Measurements from ENCODE around the gene BABAM2.

The BABAM2 gene

GRCh38 chr2:27911458-27912210 lies 21.1 kb downstream of the BABAM2 start:
- no peak for DNase-seq (ENCODE audit: low spot score)

DNA sequence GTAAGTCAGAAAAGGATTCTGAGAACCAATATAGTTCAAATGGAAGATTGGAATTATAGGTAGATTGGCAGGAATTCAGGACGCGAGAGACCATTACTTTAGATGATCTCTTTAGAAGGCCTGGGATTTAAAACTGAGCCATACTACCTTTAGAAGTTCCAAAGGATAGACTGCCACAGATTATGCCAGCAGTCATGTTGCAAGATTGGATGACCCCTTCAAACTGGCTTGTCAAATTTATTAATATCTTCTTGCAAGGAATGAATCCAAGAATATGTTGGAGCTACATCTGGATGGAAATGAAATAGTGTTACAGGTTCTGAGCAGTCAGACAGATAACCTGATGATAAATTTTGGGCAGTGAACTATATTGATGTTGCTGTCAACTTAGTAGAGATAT lies 22.0 kb downstream of the BABAM2 start:
- no peak for DNase-seq (ENCODE audit: low spot score)

DNA sequence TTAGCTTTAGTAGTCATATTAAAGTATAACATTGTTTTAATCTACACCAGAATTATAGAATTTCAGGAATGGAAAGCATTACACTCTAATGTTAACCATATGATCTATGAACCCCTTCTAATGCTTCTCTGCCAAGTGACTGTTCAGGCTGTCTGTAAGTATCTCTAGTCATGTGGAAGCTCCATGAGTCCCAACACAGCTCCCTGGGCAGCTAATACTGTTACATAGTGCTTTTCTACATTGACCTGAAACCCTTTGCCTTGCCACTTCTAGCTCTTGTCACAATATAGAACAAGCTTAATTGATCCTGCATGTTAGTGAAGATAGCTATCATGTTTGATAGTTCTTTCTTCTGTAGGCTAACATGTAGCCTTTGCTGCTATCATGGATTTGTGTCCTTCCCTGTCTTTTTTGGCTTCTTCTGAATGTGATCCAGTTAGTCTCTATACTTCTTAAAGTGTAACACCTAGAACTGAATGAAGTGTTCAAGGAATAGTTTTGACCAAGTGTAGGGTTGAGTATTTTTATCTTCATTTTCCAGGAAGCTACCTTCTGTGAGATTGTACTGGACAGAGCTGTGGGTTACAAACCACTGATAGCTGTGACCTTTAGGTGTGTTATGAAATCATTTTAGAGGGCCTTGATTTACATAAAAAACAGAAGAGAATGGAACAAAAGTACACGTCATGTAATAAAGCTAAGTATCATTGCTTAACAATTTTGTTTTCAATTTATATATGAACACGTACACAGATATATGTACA lies 23.7 kb downstream of the BABAM2 start:
- no peak for DNase-seq (ENCODE audit: low spot score)

DNA sequence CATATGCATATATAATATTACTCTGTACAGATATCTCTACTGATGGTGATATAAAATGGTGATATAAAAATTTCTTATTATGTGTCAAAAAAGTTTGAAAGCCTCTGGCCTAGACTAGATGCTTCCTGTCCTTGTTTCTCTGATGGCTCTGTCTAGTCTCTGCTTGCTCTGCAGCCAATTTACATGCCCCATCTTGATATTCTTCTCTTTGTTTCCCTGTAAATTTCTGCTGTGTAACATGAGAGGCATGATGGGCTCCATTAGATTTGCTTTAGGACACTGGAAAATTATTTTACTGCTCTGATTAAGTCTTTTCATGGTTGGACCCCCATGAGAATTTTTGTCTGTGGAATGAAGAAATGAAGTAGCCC lies 24.3 kb downstream of the BABAM2 start:
- no peak for DNase-seq (ENCODE audit: low spot score)

- no peak for DNase-seq (ENCODE audit: low spot score)
These were observed 24.7 kb downstream of the BABAM2 start for GRCh38 chr2:27915191-27915590.

DNA sequence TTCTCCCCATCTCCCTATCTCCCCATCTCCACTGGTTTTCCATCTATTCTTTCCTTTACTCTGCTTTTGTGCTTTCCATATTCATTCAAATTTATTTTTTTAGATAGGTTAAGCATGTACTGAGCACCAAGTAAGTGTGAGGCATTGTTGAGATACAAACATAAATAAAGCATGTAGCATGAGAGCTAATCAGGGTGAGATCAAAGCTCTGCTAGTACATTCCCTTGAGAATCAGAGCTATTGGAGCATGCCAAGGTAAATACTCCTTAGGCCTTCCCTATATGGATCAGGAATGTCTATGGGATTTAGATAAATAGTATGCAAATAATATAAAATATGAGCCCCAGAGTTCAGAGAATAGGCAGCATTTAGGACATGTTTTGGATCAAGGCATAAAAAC lies 25.3 kb downstream of the BABAM2 start:
- no peak for DNase-seq (ENCODE audit: low spot score)

- DNase-seq (ENCODE audit: low spot score), result no peak
These were observed 25.9 kb downstream of the BABAM2 start for GRCh38 chr2:27916293-27916995.

DNA sequence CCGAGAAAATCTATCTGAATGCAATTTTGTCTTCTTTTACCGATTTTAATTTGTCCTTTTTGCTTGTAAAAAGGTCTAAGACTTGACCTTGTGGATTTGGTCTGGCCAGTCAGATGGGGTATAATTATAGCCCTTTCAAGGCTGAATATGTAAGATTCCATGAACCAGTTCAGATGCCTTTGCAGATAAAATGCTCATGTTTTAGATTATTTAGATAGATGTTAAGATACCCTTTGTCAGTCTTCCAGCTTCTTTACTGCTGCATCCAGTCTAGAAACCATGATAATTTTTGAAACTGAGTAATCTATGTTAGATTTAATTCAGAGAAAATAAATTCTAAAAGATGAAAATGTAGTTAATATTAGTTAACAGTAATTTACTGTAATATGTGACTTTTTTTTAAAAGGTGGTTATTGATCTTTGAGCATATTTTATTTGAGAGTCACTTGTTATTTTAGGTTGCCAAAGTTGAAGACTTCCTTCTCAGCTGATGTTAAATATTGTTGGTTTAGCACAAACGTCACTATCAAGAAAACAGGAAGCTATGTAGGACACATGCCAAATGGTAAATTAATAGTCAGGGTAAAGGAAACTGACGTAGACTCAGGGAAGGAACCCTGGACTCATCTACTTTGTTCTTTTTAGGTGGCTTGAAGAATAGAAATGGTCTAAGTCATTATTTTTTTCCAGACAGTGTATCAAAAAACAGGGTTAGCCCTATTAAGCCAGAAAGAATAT lies 29.8 kb downstream of the BABAM2 start:
- peak; percentile 45 for DNase-seq (ENCODE audit: low spot score)

- DNase-seq (ENCODE audit: low spot score), result no peak
These were observed 30.9 kb downstream of the BABAM2 start for GRCh38 chr2:27921424-27921823.

DNA sequence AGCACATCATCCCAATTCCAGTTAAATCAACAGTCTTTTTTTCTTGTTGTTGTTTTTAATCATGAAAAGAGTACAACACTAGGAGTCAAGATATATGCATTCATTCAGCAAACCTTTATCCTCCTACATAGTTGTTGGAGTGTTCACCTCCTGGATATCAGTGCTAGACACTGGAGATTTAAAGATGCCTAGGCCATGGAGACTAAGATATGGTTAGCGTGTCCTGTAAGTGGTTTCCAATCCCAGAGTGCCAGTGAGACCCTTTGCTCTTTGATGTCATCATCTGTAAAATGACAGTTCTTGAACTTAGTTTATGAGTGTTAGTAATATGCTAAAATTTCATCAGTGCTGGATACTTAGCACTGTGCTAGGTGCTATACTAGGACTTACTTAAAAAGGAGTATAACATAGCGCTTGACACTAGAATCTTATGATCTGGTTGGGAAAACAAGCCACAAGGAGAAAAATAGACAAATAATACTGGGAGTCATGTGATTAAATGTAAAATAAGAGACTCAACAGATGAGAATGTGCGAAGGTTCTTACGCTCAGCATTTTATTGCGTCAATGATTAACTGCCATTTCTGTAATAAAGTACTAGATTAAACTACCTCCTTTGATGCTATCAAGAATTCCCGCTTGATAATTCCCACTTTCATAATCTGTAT lies 31.5 kb downstream of the BABAM2 start:
- DNase-seq (ENCODE audit: low spot score), result no peak

- DNase-seq (ENCODE audit: low spot score), result no peak
These were observed 32.3 kb downstream of the BABAM2 start for GRCh38 chr2:27922842-27923241.

- DNase-seq (ENCODE audit: low spot score), result no peak
These were observed 35.4 kb downstream of the BABAM2 start for GRCh38 chr2:27925766-27926472.

- DNase-seq (ENCODE audit: low spot score), result no peak
These were observed 39.5 kb downstream of the BABAM2 start for GRCh38 chr2:27929916-27930486.

DNA sequence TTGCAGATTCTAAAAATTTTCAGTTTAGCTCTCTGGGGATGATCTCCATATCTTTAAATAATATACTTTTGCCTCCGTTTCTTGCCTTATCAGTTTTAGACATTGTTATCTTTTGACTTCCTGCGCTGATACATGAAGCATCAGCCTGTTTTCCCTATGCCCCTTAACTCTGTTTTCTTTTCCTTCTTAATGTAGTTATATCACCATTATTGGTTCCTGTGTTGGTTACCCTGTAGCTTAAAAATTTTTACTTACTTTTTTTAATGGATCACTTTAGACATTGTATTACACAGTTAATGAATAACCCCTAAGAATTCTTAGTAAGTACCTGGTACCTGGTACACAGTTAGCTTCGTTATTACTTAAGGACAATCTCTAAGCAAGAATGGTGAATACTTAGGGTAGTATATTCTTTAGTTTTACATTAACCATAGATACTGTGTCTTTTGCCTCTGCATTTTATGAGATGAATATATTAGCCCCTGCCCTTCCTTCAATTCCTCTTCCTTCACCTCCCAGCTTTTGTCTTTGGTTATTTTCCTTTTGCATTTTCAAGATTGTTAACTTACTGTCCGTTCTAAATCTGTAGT lies 40.9 kb downstream of the BABAM2 start:
- no peak for DNase-seq (ENCODE audit: low spot score)

DNA sequence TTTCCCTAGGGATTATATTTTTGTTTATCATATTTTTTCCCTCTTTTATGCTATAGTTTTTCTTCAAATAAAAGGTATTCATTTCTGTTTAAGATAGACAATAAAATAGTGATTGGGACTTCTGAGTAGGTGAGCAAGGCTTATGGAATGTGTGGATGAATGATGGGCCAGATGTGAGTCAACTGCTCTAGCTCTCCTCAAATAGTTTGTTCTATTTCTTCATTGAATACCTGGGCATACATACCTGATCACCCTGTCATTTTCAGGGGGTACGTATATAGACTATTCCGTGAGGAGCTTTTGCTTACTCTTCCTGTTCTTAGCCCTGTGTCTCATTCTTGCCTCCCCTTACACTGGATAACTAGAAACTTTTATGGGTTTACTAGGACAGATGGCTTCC lies 41.9 kb downstream of the BABAM2 start:
- no peak for DNase-seq (ENCODE audit: low spot score)

- DNase-seq (ENCODE audit: low spot score), result no peak
These were observed 44.5 kb downstream of the BABAM2 start for GRCh38 chr2:27935026-27935425.

DNA sequence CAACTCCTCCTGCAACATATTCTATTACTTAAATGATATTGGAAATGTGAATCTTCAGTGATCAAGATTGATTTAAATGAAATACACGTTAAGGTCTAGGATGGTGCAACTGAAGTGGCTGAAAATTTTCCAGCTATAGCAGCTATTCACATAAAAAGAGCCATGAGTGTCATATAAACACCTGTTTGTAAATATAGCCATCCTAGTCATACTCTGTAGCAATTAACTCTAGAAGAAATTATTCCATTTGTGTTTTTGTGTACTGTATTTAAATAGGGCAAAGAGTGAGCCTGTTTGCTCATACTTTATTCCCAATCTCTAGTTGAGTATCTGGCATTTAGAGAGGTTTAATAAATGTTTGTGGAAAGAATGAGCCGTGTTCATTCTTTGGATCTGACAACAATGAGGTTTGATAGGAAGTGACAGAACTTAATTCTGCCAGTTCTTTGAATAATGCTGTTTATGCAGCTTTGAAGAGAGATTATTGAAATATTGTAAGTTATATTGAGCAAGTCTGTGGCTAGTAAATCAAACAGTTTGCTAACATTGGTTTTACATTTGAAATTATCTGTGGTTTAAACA lies 49.7 kb downstream of the BABAM2 start:
- DNase-seq (ENCODE audit: low spot score), result no peak

- no peak for DNase-seq (ENCODE audit: low spot score)
These were observed 50.5 kb downstream of the BABAM2 start for GRCh38 chr2:27940982-27941381.

DNA sequence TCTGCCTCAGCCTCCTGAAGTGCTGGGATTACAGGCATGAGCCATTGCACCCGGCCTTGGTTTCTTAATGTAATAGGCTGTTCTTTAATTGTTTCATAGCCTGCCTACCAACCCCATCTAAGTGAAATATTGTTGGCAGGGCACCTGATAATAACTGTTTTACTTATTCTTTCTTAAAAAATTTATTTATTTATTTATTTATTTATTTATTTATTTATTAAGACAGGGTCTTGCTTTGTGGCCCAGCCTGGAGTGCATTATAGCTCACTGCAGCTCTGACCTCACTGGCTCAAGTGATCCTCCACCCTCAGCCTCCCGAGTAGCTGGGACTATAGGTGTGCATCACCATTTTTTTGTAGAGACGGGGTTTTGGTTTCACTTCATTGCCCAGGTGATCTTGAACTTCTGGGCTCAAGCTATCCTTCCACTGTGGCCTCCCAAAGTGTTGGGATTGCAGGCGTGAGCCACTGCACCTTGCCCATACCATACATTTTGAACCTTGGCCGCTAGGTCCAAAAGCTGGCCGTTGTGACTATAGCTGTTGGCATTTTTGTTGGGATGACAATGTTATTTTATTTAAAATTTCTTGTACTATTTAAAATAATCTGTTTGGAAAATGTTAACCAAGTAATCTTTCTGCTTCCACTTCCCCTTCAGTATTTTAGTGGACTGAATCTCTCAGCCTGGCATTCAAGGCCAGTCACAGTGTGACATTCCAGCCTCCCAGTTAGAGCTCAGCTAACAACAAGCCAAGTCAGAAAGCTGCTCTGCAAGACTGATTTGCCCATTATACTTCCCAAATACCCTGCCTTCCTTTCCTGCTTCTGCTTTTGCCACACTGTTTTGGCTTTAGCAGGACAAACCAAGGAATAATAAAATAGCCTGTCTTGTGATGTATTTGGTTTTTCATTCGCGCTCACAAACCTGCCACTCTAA lies 52.4 kb downstream of the BABAM2 start:
- DNase-seq (ENCODE audit: low spot score), result no peak

Data from CD4-positive, alpha-beta T cell treated with Interleukin-15 for 4 hours (primary cell).